ENCODE results near the gene PTPRB.

Gene PTPRB

GRCh38 chr12:70637303-70638085 lies at the start of gene PTPRB:
TSS of gene PTPRB (minus strand) at chr12:70637429. CDS start at chr12:70637395, 34 bp downstream.
- DNase-seq, result no peak

GRCh38 chr12:70686907-70687306 lies 49.7 kb upstream of the PTPRB start:
- no peak for DNase-seq

- DNase-seq, result no peak
Observed at GRCh38 chr12:70686299-70686698, 49.1 kb upstream of the PTPRB start.

- DNase-seq, result no peak
Observed at GRCh38 chr12:70683976-70684375, 46.7 kb upstream of the PTPRB start.

GRCh38 chr12:70671698-70672097 lies 34.5 kb upstream of the PTPRB start:
- DNase-seq, result no peak

GRCh38 chr12:70670948-70671347 lies 33.7 kb upstream of the PTPRB start:
- DNase-seq, result no peak

GRCh38 chr12:70667253-70667652 lies 30.0 kb upstream of the PTPRB start:
- no peak for DNase-seq

GRCh38 chr12:70666364-70666763 lies 29.1 kb upstream of the PTPRB start:
- no peak for DNase-seq

GRCh38 chr12:70664465-70664881 lies 27.2 kb upstream of the PTPRB start:
- DNase-seq, result no peak

- DNase-seq, result no peak
Observed at GRCh38 chr12:70663838-70664237, 26.6 kb upstream of the PTPRB start.

GRCh38 chr12:70661466-70662161 lies 24.4 kb upstream of the PTPRB start:
- DNase-seq, result no peak

GRCh38 chr12:70660620-70661219 lies 23.5 kb upstream of the PTPRB start:
- DNase-seq, result no peak

- DNase-seq, result no peak
Observed at GRCh38 chr12:70660002-70660604, 22.9 kb upstream of the PTPRB start.

GRCh38 chr12:70659077-70659606 lies 21.9 kb upstream of the PTPRB start:
- no peak for DNase-seq

GRCh38 chr12:70657616-70658286 lies 20.5 kb upstream of the PTPRB start:
- no peak for DNase-seq

GRCh38 chr12:70652451-70652850 lies 15.2 kb upstream of the PTPRB start:
- no peak for DNase-seq

- no peak for DNase-seq
Observed at GRCh38 chr12:70648831-70649230, 11.6 kb upstream of the PTPRB start.

GRCh38 chr12:70648191-70648590 lies 11.0 kb upstream of the PTPRB start:
- DNase-seq, result no peak

GRCh38 chr12:70646850-70647249 lies 9.6 kb upstream of the PTPRB start:
- DNase-seq, result no peak

- no peak for DNase-seq
Observed at GRCh38 chr12:70645494-70646317, 8.5 kb upstream of the PTPRB start.

- DNase-seq, result no peak
Observed at GRCh38 chr12:70644861-70645260, 7.6 kb upstream of the PTPRB start.

GRCh38 chr12:70643939-70644338 lies 6.7 kb upstream of the PTPRB start:
- no peak for DNase-seq
